HG03378 (cell line): ENCODE data around the gene CRYGN.
A peak's percentile ranks its signal among the peaks of the same experiment; 100 is the strongest.

Source experiments
- ATAC-seq: cut with Tn5 transposase; IDR thresholded peaks from one replicate; pipeline ENCODE4 v1.9.1; 2021; ENCODE audit warnings: mild to moderate bottlenecking, moderate library complexity; ENCODE audit not compliant: unreplicated experiment

The CRYGN gene

DNA sequence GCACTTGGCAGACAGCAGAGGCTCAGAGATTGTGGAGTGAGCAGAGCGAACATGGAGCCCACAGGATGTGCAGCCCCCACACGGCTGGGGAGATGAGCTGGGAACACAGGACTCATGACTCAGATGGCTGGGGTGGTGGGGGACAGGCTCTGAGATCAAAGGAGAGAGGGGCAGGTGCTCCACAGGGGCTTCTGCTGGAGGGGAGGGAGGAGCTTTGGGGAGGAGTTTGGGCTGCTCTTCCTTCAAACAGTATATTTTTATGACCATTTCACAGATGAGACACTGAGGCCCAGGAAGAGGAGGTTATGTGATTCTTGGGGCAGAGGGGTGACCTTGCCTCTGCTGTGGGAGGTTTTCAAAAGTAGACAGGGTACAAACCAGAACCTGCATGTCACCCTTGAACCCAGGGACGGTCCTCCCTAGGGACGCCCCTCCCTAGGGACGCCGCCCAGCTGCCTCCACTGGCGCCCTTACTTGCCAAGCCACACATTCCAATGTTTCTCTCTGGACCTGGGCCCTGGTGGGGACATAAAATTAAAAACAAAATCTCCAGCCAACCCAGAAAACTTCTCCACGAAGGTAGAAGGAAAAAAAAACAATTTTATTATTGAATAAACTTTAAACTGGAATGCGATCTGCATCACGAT lies 981 bp upstream of the CRYGN start:
- no peak for ATAC-seq

DNA sequence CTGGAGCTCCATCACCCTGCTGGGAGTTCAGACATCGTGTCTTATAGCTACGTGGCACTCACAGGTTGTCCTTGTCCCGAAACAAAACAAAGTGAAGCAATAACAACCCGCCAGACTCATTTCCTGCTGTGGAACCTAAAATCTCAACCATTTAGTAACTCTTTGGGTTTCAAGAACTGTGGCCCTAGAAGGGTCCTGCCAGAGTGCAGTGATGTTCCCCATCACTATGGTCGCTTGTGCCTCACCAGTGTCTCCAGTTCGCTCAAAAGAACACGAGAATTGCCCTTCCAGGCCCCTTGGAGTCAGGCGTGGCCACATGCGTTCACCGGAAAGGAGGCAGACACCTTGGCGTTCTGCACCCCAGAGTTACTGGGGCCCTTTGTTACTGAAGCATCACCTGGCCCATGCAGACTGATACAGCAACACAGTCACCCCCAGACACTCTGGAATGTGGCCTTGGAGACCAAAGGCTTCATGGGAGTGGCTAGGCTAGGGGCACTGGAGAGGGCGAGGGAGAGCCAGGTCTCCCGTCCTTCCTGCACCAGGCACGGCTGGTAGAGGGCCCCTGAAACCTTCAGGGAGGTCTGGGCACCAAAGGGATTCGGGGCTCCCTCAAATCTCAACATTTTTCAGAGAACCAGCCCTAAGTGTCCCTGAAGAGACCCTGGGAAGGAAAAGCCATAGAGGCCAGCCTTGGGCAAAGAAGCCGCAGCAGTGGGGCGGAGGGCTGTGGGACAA lies 908 bp downstream of the CRYGN start:
- ATAC-seq, result no peak

DNA sequence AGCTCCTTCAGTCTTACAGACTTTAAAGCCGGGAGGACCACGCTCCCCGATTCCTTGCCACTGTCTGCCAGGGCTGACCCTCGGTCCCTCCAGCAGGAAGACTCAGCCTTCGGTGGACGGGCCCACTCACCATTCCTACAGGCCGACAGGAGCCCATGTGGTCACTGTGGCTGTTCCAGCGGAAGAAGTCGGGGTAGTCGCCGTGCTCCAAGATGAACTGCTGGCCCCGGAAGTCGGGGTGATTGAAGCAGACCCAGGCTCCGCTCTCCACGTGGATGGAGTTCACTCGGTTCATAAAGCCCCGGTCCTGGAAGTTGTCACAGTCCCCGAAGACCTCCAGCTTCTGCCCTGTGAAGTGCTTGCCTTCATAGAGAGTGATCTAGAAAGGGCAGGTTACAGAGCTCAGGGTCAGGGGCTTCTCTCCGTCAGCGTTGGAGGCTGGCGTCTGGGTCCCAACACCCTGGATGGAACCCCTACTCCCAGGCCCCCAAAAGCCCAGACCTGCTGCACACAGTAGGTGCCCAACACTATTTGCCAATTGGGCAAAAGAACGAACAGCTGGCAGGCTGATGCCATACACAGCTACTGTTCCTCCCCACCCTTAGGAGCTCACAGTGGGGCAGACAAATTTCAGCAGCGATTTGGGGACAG lies 1.9 kb downstream of the CRYGN start:
- no peak for ATAC-seq

DNA sequence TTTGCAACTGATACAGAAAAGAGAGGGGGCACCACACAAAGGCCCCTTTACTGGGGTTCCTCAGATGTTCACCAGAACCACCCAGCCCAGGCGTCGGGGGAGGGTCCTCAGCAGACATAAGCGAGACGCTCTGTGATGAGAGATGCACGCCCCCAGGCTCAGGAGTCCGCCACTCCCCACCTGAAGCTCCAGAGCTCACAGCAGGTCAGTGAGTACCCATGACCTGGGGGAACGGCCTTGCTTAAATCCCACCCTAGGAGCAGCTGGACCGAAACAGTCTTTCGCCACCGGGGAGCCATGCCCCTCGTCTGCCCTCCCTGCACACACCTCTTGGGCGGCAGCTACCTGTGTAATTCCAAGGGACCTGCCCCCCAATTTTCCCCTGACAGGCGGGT lies 2.8 kb downstream of the CRYGN start:
- no peak for ATAC-seq

DNA sequence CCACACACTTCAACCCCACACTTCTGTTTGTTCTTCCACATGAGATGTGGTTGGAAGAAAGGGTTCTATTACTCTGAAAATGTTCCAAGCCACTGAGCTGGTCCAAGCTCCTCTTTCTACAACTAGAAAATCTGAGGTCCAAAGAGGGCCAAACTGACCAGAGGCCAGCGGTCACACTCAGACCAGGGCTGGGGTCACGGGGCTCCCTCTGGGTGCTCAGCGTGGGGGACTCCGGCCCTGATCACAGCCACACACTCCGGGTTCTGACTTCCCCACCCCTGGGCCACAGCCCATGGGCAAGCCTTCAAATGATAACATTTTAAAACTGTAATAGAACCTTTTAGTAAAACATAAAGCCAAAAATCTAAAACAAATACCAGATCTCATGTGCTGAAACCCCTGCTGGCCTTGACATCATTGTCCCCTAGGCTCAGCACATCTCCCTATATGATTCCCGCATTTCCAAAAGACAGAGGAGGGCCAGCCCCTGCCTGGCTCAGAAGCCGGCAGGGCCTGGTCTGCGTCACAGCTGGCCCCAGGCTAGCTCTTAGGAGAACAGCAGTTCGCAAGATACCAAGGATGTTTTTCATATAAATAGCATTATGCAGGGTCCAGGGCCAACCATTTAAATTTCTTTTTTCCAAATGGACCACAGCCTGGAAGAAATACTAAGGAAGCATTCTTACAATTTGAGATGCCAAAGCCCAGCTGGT lies 3.3 kb downstream of the CRYGN start:
- no peak for ATAC-seq

DNA sequence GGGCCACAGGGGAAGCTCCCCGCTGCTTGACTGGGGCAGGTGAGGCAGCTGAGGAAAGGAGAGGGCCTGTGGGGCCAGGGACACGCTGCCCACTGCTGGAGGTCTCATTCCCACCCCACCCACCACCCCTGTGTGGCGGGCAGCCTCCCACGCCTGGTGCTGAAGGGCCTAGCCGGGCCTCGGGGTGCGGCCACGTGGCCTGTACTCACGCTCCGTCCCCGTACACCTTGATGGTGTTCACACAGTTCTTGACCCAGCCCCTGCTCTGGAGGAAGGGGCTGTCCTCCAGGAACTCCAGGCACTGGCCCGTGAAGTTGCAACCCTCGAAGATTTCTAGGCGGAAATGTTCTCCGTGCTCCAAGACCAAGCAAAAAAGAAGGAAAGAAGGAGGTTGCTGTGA lies 4.0 kb downstream of the CRYGN start:
- ATAC-seq, result no peak

DNA sequence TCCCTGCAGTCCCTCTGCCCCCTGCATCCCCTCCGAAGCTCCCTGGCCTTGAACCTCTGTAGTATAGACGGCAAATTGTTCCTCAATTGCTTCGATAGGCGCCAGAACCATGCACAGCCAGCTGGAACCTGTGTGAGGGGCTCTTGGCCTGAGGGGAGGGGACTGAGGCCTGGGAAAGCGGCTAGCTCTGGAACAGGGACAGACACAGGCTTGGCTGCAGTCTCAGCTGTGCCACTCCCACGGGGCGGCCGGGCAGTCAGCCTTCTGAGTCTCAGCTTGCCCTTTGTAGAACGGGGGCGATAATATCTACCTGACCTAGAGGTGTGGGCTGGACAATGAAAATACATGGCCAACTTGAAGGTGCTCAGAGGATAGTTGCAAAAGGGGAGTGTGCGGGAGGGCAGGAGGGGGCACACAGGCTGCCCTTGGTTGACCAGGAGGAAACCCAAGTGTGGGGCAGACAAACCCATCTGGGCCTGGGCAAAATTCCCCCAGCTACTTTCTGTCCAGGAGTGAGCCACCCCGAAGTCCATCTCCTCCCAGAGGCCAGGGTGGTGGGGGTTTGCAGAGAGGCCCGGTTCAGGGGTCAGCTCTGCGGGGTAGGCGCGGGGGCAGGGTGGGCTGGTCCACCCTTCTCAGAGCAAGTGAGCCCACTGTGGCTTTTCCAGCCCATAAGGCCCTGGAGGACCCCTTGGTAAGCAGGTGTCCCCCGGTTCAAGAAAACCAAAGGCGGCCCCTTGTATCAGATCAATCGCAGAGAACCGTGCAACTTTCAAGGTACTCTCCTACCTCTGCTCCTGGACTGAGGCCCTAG lies 4.6 kb downstream of the CRYGN start:
- no peak for ATAC-seq

DNA sequence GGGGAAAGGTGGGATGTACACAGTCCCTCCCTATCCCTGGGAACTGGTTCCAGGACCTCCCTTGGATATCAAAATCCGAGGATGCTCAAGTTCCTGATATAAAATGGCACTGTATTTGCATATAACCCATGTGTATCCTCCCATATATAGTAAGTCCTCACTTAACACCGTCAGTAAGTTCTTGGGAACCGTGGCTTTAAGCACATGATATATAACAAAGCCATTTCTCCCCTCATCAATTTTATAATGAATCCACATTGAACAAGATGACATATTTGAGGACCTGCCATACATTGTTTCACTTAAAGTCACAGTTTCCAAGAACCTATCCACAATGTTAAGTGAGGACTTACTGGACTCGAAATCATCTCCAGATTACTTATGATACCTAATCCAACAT lies 5.4 kb downstream of the CRYGN start:
- no peak for ATAC-seq

DNA sequence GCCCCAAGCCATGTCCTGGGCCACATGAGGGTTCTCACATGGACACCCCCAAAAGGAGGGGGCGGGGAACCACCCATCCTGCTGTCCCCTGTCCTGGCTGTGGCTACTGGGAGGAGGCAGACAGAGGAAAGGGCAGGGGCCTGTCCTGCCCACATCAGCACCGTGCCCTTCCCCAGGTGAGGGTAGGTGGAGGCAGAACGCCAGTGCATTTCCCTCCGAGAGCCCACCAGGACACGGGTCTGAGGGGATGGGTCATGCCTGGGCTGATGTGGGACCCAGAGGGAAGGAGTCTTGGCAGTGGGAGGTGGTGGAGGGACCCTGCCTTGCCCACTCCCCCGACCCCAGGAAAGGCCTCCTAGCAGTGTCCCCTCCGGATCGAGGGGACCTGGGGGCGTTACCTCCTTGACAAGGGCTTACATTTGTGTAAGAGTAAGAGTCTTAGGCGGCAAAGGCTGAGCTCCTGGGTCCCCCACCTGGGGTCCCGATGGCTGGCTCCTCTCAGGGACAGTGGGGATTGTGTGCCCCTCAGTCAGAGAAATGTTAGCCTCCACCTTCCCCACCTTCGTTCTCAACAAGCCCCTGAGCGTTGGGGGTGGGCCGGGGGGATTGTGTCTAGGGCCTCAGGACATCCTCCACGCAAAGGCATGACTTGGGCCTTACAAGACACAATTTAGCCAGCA lies 6.1 kb downstream of the CRYGN start:
- no peak for ATAC-seq

DNA sequence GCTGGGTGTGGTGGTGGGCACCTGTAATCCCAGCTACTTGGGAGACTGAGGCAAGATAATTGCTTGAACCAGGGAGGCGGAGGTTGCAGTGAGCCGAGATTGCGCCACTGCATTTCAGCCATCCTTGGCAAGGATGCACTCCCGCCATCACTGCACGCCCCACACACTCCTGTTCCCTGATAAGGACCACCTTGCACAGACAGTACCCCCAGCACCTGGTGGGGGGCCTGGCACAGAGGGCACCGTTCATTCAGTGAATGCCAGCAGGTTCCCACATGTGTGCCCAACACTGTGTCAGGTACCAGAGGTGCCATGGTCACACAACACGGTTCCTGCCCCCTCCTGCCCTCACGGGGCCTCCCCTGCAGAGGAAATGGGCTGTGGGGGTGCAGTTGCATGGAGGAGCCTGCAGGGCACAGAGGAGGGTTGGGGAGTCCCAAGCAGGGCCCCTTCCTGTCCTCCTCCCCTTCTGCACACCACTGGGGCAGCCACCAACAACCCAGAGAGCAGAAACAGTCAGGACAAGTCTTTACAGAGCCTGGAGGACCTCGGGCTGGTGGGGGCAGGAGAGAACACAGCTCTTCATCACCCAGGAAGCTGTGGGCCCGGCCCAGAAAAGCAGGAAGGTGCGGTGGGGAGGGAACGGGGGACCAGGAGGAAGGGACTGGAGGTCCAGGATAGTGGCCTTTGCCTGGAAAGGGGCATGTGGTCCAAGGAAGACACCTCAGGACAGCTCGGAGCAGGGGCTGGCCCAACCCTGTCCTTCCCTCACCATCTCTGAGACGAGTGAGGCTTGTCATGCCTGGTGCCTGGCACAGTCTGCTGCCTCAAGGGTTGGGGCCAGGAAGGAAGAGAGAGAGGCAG lies 7.1 kb downstream of the CRYGN start:
- ATAC-seq, result peak; percentile 67

DNA sequence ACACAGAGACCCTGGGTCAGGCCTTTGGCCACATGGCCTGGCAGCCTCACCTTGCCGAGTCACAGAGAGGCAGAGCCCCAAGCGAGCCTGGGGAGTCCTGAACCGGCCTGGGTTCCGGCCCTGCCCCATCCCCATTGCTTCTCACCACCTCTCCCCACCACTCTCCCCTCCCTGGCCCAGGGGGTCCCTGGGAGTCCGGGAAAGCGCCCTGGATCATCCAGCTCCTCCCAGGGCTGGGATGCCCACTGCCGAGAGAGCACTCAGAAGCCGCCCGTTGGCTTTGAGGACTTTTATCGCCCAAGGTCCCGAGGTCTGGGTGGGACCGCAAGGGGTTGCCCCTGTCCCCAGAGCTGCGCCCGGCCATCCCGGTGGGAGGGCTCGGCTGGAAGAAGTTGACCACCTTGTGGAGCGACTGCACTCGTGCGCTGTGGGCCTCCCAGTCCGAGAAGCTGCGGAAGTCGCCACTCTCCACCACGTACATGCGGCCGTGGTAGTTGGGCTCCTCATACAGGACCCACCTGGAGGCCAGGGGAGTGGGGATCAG lies 8.1 kb downstream of the CRYGN start:
- no peak for ATAC-seq

DNA sequence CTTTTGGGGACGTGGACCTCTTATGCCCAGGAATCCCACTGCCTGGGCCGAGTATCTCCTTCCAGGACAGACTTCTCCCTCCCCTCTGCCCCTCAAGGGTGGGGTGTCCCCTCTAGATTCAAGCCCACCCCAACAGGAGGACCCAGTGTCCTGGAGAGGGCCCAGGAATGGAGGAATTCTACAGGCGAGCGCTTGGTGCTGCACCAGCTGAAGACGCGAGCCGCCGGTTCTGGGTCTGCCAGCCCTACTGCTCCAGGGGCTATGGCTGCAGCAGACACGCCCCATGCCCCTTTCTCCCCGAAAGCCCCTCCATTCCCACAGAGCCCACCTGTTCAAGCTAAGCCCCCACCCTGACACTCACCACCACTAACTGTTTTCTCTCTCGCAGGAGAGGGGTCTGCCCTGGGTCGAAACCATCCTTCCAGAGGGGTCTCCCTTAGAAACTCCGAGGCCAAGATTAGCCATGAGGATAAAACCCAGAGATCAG lies 8.6 kb downstream of the CRYGN start:
- no peak for ATAC-seq

DNA sequence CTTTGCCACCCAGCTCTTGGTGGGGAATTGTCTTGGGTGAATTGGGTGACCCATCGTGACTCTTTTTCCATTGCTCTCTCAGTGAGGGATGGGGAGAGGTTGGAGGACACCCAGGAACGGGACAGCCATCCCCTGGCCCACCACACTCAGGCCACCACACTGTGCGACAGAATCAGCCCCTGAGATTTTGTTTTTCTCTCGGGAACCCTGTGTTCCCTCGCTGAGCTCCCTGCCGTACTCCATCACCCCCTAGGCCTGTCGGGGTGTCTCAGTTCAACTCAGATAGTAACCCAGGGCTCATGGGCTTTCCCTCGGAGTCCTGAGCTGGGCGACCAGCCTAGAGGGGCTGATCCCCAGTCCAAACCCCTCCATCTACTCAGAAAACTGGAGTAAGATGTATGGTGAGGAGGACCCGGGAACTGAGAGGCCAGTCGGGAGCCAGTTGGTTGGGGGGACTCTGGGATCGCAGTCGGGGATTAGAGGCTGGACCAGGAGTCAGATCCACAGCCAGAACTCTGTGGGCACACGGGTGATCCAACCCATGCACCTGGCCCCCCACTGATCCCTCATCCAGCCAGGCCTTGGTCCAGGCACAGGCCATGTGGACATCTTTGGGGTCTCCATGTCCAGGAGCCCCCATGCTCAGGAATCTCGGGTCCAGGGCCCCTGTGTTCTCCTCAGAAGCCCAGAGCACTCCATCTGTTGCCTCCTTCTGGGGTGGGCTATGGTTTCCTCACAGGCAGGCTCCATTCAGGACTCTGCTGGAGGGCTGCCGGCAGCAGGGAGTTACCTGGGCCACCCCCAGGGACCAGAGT lies 9.3 kb downstream of the CRYGN start:
- ATAC-seq, result no peak

DNA sequence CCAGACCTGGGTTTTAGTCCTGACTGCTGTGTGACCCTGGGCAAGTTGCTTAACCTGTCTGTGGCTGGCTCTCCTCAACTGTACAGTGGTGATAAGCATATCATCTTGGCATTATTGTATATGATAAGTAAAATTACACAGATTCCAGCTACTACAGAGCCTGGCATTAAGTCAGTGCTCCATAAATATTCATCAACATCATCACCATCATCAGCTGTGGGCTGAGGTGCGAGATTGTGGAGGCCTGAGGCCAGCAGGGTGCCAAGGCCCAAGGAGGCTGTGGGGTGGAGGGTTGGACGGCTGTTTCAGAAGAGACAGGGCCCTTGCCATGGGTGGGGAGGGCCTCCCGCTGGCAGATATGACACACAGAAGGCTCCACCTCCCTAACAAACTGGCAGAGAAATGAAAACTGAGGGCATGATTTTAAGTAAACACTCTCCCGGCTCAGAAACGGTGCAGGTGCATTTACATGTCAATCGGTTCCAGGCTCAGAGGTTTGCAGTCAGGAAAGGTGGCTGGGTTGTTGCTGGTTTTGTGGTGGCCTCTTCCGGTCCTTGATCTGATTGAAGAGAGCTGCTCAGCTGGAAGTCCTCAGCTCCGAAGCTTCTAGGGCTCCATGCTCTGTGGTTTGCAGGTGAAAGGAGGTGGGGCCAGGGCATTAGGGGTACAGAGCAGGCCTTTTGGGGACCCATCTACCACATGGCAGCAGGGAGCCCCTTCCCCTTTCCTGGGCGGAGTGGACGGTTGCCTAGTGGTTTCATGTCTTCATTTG lies 10.2 kb downstream of the CRYGN start:
- ATAC-seq, result peak; percentile 52

DNA sequence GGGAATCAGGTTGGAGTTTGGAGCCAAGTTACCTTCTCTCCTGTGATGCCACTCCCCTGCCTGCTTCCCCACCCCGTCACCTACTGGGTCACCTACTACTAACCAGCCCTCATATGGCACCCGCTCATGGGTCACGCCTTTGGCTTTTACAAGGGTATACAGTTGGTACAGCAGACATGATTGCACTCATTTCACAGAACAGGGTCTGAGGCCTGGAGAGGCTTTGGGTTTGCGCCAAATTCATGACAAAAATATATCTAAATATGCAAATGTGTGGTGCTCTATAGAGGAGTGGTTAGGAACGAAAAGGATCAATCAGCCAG lies 10.7 kb downstream of the CRYGN start:
- ATAC-seq, result no peak

DNA sequence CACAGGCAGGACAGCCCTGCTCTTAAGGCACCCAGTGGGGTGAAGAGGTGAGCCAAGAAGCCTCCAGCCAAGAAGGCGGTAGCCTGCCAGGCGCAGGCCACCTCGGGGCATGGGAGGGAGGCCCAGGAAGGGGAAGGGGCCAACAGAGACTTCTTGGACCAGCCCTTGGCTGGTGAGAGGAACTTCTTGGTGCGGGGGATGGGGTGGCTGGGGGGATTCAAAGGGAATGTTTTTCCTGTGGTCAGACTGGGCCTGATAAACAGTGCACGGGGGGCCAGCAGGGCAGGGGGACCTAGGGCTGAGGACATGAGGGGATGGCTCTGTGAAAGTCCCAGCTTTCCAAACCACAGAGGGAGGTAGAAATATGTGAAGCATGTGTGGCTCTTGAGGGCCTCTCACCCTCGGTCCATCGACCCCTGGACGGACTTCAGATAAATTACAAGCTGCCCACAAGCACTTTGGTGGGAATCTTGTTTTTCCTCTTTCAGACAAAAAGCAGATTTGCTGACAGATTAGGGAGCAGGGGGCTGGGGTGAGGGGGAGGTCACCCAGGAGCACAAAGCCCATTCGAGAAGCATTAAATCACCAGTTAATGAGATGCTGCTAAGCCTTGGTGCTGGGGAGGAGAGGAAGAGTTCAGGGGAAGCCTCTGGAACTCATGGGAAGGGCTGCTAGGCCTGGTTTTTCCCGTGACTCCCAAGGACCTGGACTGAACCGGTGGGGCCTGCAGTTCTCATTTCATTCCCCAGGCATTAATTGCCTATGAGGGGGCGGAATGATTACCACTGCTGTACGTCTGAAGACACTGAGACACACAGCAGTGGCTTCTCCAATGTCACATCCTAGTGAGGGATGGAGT lies 11.3 kb downstream of the CRYGN start:
- no peak for ATAC-seq
